GM21619 (cell line): ENCODE results near the gene RNF11.
A peak's percentile ranks its signal among the peaks of the same experiment; 100 is the strongest.

Source experiments
- ATAC-seq: cut with Tn5 transposase; IDR thresholded peaks from one replicate; pipeline ENCODE4 v1.9.1; 2021; ENCODE audit not compliant: unreplicated experiment

The RNF11 gene

DNA sequence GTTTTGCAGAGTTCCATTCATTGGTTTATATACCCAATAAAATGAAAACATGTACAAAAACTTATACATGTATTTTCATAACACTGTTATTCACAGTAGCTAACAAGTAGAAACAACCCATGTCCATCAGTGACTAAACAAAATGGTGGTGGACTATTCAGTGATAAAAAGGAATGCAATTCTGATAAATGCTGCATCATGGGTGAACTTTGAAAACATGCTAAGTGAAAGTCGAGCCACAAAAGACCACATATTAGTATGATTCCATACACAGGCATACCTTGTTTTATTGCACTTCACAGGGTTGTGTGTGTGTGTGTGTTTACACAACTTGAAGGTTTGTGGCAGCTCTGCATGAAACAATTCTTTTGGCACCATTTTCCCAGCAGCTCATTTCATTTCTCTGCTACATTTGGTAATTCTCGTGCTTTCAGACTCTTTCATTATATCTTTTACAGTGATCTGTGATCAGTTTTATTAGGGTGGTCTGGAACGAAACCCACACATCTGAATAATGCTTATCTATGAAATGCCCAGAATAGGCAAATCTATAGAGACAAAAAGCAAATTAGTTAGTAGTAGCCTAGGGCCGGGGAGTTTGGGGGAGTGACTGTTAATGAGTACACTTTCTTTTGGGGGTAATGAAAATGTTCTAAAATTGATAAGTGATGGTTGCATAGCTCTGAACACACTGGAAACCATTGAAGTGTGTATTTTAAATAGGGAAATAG is 27.2 kb downstream of the RNF11 start:
- no peak for ATAC-seq

DNA sequence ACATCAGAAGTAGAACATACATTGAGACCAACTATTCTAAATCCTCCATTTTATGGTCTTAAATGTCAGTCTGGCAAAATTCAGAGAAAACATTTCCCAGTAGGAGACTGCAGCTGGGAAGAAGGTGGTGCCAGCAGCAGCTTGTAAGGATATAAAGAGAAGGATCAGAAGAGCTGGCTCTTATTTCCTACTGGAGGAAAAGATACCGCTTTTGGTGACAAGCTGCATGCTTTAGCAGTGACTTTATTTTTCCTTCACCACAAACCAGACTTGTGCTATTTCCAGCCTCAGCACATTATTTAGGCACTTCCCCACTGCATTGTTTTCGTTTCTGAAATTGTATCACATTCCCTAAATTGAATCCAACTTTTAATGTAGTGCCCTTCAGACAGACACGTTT is 28.4 kb downstream of the RNF11 start:
- ATAC-seq, result no peak

DNA sequence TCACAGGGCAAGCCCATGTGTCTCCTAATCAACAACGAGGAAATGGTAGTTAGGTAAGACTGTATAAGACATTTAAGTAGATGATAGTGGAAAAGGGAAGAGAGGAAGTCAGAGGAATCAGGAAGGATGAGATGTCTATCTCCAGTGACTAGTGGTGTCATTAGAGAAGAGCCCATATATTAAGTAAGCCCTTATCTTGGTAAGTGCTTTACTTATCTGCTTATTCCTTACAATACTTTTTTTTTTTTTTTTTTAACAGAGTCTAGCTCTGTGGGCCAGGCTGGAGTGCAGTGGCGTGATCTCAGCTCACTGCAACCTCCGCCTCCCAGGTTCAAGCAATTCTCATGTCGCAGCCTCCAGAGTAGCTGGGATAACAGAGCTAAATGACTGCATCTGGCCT is 29.5 kb downstream of the RNF11 start:
- no peak for ATAC-seq

DNA sequence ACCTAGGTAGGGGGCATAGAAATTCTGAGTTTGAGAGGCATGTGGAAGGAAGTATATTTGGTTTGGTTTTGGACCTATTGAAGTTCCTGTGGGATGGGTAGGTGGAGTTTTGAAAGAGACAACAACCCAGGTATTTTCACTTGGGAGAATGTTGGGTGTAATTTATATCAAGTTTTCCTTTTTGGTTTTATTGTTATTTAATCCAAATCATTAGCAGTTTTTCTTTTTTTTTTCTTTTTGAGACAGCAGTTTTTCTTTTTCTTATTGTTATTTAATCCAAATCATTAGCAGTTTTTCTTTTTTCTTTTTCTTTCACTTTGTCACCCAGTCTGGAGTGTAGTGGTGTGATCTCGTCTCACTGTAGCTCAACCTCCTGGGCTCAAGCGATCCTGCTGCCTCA is 30.1 kb downstream of the RNF11 start:
- no peak for ATAC-seq

DNA sequence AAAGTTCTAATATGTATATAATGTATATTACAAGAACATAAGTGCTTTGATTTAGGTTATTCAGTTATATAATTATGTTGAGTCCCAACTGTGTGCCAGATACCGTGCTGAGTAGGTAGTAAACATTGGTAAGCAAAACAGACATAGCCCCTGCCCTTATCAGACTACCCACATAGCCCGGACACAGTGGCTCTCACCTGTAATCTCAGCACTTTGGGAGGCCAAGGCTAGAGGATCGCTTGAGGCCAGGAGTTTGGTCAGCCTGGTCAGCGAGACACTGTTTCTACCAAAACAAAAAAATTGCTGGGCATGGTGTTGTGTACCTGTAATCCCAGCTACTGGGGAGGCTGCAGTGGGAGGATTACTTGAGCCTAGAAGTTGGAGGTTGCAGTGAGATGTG is 30.7 kb downstream of the RNF11 start:
- ATAC-seq, result no peak

DNA sequence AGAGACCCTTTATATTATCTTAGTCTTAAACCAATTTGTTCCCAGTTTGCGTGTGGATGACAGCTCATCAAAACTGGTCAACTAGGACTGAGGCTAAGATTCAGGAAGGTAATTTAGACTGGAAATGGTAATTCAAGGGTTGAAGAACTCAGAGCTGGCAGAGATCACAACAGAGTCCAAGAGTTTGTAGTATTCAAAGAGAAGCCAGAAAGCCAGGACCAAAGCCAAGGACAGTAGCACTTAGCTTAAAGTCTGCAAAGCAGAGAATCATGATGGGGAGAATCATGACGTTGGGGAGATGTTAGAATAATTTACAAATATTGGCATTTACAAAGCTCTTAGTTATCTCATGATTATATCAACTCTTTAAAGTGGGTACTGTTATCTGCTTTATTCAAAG is 32.6 kb downstream of the RNF11 start:
- peak; percentile 20 for ATAC-seq

DNA sequence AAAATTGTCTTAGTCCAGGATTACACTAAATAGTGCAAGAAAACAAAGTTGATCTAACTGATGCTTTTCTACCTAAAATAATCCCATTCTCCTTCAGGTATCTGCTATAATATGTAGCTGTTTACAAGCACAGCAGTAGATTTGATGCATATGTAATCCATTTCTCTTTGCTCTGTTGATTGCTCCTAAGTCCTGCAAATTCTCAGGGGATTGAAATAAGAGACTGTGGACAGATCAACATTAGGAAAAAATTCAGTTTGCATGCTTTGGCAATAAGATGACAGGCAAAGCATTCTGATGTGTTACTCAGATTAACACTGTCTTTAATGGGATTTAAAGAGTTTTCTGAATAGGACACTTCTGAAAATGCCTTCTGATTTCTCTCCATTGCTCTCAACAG is 34.7 kb downstream of the RNF11 start:
- ATAC-seq, result no peak

DNA sequence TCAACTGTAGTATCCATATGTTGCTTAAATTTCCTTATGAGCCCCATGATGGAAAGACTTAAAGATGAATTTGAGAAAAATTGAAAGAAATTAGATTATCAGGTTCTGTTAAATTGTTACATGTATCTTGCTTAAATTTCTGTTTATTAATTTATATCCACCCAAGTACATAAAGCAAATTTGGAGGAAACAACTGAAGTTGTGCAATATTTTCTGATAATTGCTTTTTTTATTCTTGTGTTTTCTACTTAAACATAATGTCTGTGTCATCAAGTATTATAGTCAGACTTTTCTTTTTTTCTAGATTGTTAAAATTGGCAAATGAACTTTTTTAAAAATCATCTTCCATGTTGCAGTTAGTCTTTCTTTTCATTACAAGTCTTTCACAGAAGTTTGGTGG is 36.8 kb downstream of the RNF11 start:
- no peak for ATAC-seq

DNA sequence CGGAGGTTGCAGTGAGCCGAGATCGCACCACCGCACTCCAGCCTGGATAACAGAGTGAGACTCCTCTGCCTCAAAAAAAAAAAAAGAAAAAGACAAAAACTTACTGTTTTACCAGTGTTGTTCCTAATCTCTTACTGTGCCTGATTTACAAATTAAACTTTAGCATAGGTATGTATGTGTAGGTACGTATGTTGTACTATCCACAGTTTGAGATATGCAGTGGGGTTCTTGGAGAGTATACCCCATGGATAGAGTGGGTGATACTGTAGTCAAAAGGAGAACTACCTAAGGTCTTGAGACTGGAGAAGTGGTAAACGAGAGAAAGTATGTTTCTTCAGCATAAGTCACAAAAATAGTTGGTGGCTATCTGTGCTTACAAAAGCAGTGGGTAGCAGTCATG is 38.6 kb downstream of the RNF11 start:
- no peak for ATAC-seq

DNA sequence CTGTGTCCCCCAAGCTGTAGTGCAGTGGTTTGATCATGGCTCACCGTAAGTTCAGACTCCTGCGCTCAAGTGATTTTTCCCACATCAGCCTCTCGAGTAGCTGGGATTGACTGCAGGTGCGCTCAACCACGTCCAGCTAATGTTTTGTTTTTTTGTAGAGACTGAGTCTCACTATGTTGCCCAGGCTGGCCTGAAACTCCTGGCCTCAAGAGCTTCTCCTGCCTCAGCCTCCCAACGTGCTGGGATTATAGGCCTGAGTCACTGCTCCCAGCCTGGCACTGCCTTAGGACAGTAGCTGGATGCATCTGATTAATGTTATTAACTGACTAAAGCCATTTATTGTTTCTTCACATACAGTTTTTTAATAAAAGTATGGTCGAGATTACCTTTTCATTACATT is 40.2 kb downstream of the RNF11 start:
- no peak for ATAC-seq

DNA sequence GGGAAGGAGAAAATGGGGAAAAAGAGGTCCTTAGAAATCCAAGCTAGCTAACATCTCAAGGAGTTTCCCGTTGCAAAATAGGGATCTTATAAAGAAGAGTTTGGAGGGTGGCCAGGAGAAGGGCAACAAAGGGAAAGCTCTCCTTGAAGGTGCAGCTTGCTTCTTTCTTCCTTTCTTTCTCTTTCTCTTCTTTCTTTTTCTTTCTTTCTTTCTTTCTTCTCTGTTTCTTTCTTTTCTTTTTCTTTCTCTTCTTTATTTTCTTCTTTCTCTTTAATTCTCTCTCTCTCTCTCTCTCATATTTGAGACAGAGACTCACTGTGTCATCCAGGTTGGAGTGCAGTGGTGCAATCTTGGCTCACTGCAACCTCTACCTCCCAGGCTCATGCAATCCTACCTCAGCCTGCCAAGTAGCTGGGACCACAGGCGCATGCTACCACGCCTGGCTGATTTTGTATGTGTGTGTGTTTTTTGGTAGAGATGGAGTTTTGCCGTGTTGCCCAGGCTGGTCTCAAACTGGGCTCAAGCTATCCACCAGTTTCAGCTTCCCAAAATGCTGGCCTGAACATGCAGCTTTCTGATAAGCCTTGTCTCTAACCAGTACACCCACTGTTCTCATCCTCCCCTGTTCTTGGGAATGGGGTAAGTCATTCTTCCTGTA is 44.4 kb downstream of the RNF11 start:
- ATAC-seq, result no peak

DNA sequence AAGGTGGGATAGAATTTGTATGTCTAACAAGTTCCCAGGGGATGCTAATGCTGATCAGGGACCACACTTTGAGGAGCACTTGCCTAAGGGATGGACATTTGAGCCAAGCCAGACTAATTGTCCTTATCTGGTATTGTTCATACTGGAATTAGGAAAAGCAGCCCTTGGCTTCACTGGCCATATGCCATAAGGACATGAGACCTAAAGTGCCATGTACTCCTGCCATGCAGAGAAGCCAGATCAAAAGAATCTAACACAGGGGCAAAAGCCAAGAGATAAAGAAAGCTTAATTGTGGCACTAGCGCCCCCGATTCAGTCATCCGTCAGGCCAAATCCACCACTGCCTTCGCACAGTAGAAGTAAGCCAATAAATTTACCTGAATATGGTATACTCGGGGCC is 45.7 kb downstream of the RNF11 start:
- ATAC-seq, result no peak

DNA sequence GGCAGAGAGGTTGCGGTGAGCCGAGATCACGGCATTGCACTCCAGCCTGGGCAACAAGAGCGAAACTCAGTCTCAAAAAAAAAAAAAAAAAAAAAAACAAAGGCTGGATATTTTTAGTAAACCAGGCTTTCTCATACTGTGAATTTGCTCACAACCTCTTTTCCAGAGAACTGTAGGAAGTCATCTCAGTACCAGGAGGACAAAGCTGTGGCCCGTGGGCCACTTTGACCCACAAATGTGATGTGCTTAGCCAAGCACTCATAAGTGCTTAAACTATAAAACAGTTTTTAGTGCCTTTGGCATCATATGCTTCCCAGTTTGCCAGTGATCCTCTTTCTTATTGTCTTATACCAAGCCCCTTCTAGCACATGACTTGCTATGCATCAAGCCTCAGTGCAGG is 46.5 kb downstream of the RNF11 start:
- no peak for ATAC-seq

DNA sequence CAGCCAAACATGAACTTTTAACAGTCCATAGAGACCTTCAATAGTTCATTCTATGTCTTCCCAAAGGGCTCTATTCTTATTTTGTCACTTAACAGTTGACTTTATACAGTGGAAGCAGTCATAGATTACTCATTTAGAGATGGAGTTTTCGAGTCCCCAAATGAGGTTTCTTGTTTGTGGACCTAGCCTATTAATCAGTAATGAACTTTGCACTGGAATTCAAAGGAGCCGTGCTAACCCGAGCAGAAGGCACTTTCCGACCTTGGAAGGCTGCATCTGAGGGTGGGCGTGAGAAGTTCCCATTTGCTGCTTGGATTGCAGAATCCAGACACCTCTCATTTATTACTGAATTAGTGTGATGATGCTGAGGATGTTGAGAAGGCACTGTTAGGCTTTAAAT is 47.9 kb downstream of the RNF11 start:
- no peak for ATAC-seq

DNA sequence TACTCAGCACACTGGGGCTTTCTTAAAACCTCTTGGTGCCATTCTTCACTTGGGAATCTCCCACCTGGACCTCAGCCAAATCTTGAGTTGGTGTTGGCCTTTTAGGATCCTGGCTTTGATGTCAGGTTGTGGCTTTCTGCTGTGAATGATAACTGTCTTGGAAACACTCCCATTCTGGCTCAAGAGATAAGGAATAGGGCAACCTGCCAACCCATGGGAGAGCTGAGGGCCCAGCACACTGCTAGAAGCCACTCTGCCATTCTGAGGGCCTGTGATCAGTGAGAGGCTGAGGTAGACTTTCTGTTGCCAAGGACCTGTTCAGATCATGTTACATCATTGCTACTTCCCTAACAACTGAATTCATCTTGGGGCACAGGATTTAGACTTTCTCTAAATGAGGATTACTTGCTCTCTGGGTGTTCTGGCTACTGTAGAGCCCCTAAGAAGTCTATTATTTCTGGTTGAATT is 48.4 kb downstream of the RNF11 start:
- ATAC-seq, result peak; percentile 42

DNA sequence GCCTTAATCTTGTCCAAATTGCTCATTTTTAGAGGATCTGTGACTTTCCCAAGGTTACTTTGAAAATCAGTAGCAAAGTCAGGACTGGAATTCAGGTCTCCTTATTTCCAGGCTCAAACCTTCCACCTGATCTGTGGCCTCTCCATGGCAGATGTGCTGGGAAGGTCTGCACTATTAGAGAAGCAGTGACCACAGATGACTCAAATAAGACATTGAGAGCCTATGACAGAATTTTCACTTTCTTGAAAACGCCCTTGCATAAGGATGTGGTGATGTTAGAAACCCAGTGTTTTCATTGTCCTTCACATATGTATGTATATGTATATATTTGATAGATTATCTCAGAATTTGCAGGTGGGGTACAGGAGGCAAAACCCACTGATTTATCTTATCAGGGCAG is 49.0 kb downstream of the RNF11 start:
- ATAC-seq, result peak; percentile 93

DNA sequence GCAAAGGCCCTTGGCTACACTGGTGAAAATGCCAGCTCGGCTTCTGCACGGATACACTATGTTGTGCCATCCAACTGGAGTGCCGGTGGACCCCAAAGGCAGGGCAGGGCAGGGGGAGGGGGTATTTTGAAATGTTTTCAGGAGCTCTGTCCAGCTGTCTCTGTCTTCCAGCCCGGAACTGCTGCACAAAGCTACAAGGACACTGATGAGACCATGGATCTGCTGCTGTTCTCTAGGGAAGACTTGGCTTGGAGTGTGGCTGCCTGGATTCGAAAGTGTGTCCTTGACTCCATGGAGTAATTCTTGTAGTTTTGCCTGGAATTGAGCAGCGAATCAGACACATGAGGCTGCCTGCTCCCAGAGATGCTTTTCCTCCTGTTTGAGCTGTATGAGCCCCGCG is 51.9 kb downstream of the RNF11 start:
- no peak for ATAC-seq

DNA sequence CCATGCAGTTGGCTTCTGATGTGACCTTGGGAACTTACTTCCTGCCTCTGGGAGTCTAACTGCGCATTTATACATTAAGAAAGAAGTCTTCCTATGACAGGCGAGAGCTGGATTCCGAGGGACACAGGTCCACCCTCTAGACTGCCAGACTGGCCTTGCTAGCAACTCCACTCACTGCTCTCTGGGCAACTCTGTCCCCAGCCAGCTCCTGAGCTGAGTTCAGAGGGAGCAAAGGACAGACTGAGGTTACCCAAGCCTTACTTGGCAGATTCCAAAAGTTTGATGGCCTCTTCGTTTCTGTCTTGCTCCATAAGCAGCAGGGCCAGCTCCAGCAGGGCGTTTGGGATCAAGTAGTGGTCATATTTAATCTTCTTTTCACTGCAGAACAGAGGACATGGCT is 52.5 kb downstream of the RNF11 start:
- ATAC-seq, result no peak

DNA sequence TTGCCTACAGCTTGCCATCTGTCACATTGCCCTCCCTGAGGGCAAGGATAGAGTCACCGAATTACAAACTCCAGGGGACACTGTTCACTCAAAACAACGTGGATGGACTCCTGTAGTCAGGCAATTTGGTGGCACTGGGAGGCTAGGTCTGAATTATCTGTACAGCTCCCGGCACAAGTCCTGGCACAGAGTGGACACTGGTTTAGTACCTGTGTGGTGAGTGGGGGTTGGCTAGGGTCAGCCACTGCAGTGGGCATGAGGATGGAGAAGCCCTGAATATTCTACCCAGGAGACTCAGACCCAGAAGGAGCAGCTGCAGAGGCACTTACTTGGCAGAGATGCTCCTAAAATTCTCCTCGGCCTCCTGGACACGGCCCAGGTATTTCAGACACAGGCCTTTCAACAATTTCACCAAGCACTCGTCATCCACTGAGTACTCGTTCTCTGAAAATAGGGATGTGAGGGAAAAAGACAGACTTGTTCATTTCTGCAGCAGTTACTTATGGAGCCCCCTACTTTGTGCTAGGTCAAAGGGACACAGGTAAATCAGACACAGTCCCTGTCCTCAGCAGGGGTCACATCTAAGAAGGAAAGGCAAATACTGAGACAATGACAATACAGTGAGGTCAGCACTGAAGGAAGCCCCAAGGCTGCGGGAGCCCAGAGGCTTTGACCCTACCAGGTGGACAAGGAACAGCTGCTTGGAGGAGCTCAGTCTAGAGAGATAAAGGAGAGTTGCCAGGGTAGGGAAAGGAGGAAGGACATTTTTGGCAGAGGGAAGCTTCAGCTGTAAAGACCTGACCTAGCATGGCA is 53.8 kb downstream of the RNF11 start:
- no peak for ATAC-seq

DNA sequence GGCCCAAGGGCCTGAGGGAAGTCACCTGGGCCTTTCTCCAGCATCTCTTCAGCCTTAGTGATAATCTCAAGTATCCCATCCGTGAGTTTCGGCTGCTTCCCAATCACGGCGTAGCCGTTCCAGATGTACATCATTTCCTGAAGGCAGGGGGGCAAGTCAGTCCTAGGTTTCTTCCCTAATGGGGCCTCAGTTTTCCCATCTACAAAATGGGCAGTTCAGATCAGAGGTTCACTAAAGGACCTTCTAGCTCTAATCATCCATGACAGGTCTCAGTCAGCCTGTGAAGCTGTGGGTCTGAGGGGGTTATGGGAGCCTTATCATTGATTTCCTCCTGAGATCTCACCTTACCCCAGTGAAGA is 54.4 kb downstream of the RNF11 start:
- ATAC-seq, result no peak

DNA sequence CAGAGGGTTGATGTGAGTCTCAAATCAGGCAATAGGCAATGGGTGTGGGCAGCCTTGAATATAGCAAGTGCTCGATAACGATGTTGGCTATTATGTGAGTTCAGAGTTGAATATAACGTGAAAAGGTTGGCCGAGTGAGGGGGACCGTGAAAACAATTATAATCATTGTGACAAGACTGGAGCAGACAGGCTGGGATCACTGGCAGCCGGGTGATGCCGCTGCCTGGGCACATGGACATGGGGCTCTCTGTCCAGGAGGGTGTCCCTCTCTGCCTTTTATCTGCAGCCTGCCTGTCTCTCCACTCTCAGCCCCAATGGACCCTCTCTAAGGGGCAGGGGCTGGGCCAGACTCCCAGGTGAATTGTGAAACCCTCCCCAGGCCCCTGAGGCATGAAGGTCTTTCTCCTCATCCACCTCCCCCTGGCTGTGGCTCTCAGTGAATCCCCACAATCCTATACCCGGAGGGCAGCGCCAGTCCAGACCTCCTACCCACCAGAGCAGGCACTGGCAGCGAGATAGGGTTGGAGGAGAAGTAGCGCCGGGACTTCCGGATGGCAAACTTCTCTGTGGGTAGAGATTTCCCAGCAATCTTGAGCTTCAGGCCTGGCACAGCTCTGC is 57.9 kb downstream of the RNF11 start:
- ATAC-seq, result no peak
